Activated CD8-positive, alpha-beta memory T cell treated with anti-CD3 and anti-CD28 coated beads for 48 hours (primary cell): ENCODE data around the gene GALR3.
"Not testable (repeated sequence)": the region's sequence is repeated elsewhere in the genome, so short reads cannot be mapped to it uniquely, and the experiment has no call there.

ENCODE experiments used
- DNase-seq, 3 experiments: peaks; one replicate each; pipeline ENCODE4 v3.0.0-alpha.2; 2020; ENCODE audit warnings: low read depth in 2 of 3, low spot score in 2 of 3

GALR3 gene

GRCh38 chr22:37823134-37823985 is at the start of gene GALR3:
Gene GALR3, plus strand, starts transcription at chr22:37823382. Its CDS starts 25 bp downstream, at chr22:37823407.
- no peak for DNase-seq

- no peak for DNase-seq
Observed at GRCh38 chr22:37774728-37775127, 48.5 kb upstream of the GALR3 start.

GRCh38 chr22:37775785-37776638 is 47.2 kb upstream of the GALR3 start:
- DNase-seq = no peak

- no peak for DNase-seq
Observed at GRCh38 chr22:37776639-37777005, 46.6 kb upstream of the GALR3 start.

GRCh38 chr22:37777122-37777687 is 46.0 kb upstream of the GALR3 start:
- no peak for DNase-seq

GRCh38 chr22:37778370-37779009 is 44.7 kb upstream of the GALR3 start:
- no peak for DNase-seq

- no peak for DNase-seq
Observed at GRCh38 chr22:37781434-37782059, 41.6 kb upstream of the GALR3 start.

GRCh38 chr22:37782340-37783168 is 40.6 kb upstream of the GALR3 start:
- no peak for DNase-seq

- no peak for DNase-seq
Observed at GRCh38 chr22:37784829-37785495, 38.2 kb upstream of the GALR3 start.

GRCh38 chr22:37790234-37790633 is 32.9 kb upstream of the GALR3 start:
- DNase-seq = no peak

- no peak for DNase-seq
Observed at GRCh38 chr22:37792494-37792893, 30.7 kb upstream of the GALR3 start.

- no peak for DNase-seq
Observed at GRCh38 chr22:37794376-37794775, 28.8 kb upstream of the GALR3 start.

GRCh38 chr22:37796079-37796478 is 27.1 kb upstream of the GALR3 start:
- DNase-seq = no peak

- DNase-seq = not testable (repeated sequence)
Observed at GRCh38 chr22:37797259-37797658, 25.9 kb upstream of the GALR3 start.

- DNase-seq = no peak
Observed at GRCh38 chr22:37797874-37798500, 25.2 kb upstream of the GALR3 start.

GRCh38 chr22:37799979-37800378 is 23.2 kb upstream of the GALR3 start:
- DNase-seq = not testable (repeated sequence)

- no peak for DNase-seq
Observed at GRCh38 chr22:37801946-37802309, 21.3 kb upstream of the GALR3 start.

- DNase-seq = no peak
Observed at GRCh38 chr22:37802310-37803194, 20.6 kb upstream of the GALR3 start.
